SK-N-SH treated with all-trans-retinoic acid at 6 μM for 48 hours (cell line): ENCODE results near the gene LRRC17.

Source experiments
- ATAC-seq: fragments of 200-7000 bp; cut with Tn5 transposase; 3 replicates; pipeline ENCODE4 v1.9.1; 2020; ENCODE audit warnings: mild to moderate bottlenecking, moderate library complexity
- ARNTL ChIP-seq: fragments of 450-650 bp; formaldehyde crosslinking; IDR thresholded peaks from 2 replicates; pipeline ENCODE4 v1.5.0; 2020; ENCODE audit warnings: low read depth, mild to moderate bottlenecking, moderate library complexity, borderline replicate concordance
- BACH2 ChIP-seq: fragments of 250-450 bp; sonication (Bioruptor Pico); IDR thresholded peaks from 2 replicates; pipeline ENCODE4 v1.9.0; 2021; ENCODE audit warnings: mild to moderate bottlenecking, borderline replicate concordance
- CREB5 ChIP-seq: fragments of 250-450 bp; sonication (Bioruptor Pico); IDR thresholded peaks from 2 replicates; pipeline ENCODE4 v1.5.1; 2020; ENCODE audit warnings: low read depth, mild to moderate bottlenecking, moderate library complexity
- CSDC2 ChIP-seq: fragments of 250-450 bp; sonication (Bioruptor Pico); IDR thresholded peaks from 2 replicates; pipeline ENCODE4 v1.5.0; 2020; ENCODE audit warnings: mild to moderate bottlenecking, moderate library complexity
- CSRNP3 ChIP-seq: fragments of 250-450 bp; sonication (Bioruptor Pico); IDR thresholded peaks from 2 replicates; pipeline ENCODE4 v1.5.1; 2021; ENCODE audit warnings: mild to moderate bottlenecking, moderate library complexity
- ESRRG ChIP-seq: fragments of 250-450 bp; sonication (Bioruptor Pico); IDR thresholded peaks from 2 replicates; pipeline ENCODE4 v1.6.1; 2021; ENCODE audit warnings: mild to moderate bottlenecking
- ISL1 ChIP-seq: fragments of 250-450 bp; sonication (Bioruptor Pico); IDR thresholded peaks from 2 replicates; pipeline ENCODE4 v2.1.2; 2022; ENCODE audit warnings: mild to moderate bottlenecking, moderate library complexity
- OSR1 ChIP-seq: fragments of 250-450 bp; sonication (Bioruptor Pico); IDR thresholded peaks from 2 replicates; pipeline ENCODE4 v1.8.0; 2022; ENCODE audit warnings: moderate library complexity, mild to moderate bottlenecking, inconsistent platforms
- PATZ1 ChIP-seq: fragments of 250-450 bp; sonication (Bioruptor Pico); IDR thresholded peaks from 2 replicates; pipeline ENCODE4 v1.8.0; 2020; ENCODE audit warnings: mild to moderate bottlenecking, moderate library complexity, borderline replicate concordance
- POU6F1 ChIP-seq: fragments of 250-450 bp; sonication (Bioruptor Pico); IDR thresholded peaks from 2 replicates; pipeline ENCODE4 v1.8.0; 2021; ENCODE audit warnings: low read depth, mild to moderate bottlenecking, moderate library complexity, borderline replicate concordance
- PPARA ChIP-seq: fragments of 250-450 bp; sonication (Bioruptor Pico); IDR thresholded peaks from 2 replicates; pipeline ENCODE4 v1.5.0; 2020; ENCODE audit warnings: mild to moderate bottlenecking, borderline replicate concordance
- SNAI2 ChIP-seq: fragments of 250-450 bp; sonication (Bioruptor Pico); IDR thresholded peaks from 2 replicates; pipeline ENCODE4 v1.5.0; 2020; ENCODE audit warnings: mild to moderate bottlenecking, moderate library complexity
- TCF4 ChIP-seq: fragments of 250-450 bp; sonication (Bioruptor Pico); IDR thresholded peaks from 2 replicates; pipeline ENCODE4 v1.8.0; 2021; ENCODE audit warnings: mild to moderate bottlenecking, moderate library complexity, borderline replicate concordance
- TOX ChIP-seq: fragments of 250-450 bp; sonication (Bioruptor Pico); IDR thresholded peaks from 2 replicates; pipeline ENCODE4 v1.8.0; 2021; ENCODE audit warnings: mild to moderate bottlenecking, moderate library complexity, borderline replicate concordance
- TSHZ2 ChIP-seq: fragments of 250-450 bp; sonication (Bioruptor Pico); IDR thresholded peaks from 2 replicates; pipeline ENCODE4 v1.5.0; 2020; ENCODE audit warnings: mild to moderate bottlenecking, moderate library complexity
- ZC3H10 ChIP-seq: fragments of 250-450 bp; sonication (Bioruptor Pico); IDR thresholded peaks from 2 replicates; pipeline ENCODE4 v1.5.1; 2021; ENCODE audit warnings: mild to moderate bottlenecking, moderate library complexity
- ZFP3 ChIP-seq: fragments of 250-450 bp; sonication (Bioruptor Pico); IDR thresholded peaks from 2 replicates; pipeline ENCODE4 v1.5.0; 2020; ENCODE audit warnings: mild to moderate bottlenecking, moderate library complexity
- ZFP30 ChIP-seq: fragments of 450-650 bp; formaldehyde crosslinking; IDR thresholded peaks from 2 replicates; pipeline ENCODE4 v1.5.0; 2022; ENCODE audit warnings: mild to moderate bottlenecking, moderate library complexity
- ZNF565 ChIP-seq: fragments of 450-650 bp; formaldehyde crosslinking; conservative IDR thresholded peaks from 2 replicates; pipeline ENCODE4 v1.5.0; 2020; ENCODE audit warnings: low read depth, mild to moderate bottlenecking, moderate library complexity
- ZNF70 ChIP-seq: fragments of 450-650 bp; formaldehyde crosslinking; IDR thresholded peaks from 2 replicates; pipeline ENCODE4 v1.5.0; 2020; ENCODE audit warnings: mild to moderate bottlenecking, moderate library complexity
- ZNF8 ChIP-seq: fragments of 450-650 bp; formaldehyde crosslinking; IDR thresholded peaks from 2 replicates; pipeline ENCODE4 v1.5.0; 2020; ENCODE audit warnings: mild to moderate bottlenecking, moderate library complexity

Gene LRRC17

GRCh38 chr7:102944241-102944640, 31.4 kb downstream of the LRRC17 start:
- TF ChIP-seq BACH2 (CRISPR knock-in tag) (no peak), ZNF565 (CRISPR knock-in tag) (no peak), ARNTL (CRISPR knock-in tag) (no peak), ZNF70 (CRISPR knock-in tag) (no peak), ZC3H10 (CRISPR knock-in tag) (no peak), ZNF8 (CRISPR knock-in tag) (no peak), TSHZ2 (no peak), CREB5 (CRISPR knock-in tag) (no peak), PPARA (no peak), TCF4 (CRISPR knock-in tag) (no peak), CSDC2 (CRISPR knock-in tag) (no peak), CSRNP3 (CRISPR knock-in tag) (no peak), TOX (no peak), ZFP30 (CRISPR knock-in tag) (no peak), ISL1 (CRISPR knock-in tag) (no peak), ZFP3 (CRISPR knock-in tag) (no peak)
- no peak for ATAC-seq

- no peak for ATAC-seq
Observed at GRCh38 chr7:102951839-102952238, 39.0 kb downstream of the LRRC17 start.

More at GRCh38 chr7:102951839-102952238, 39.0 kb downstream of the LRRC17 start:
- TF ChIP-seq POU6F1 (CRISPR knock-in tag) (no peak), ZNF70 (CRISPR knock-in tag) (no peak), ESRRG (CRISPR knock-in tag) (no peak), ARNTL (CRISPR knock-in tag) (no peak), ZC3H10 (CRISPR knock-in tag) (no peak), PPARA (no peak), TOX (no peak), OSR1 (no peak), CSRNP3 (CRISPR knock-in tag) (no peak), TCF4 (CRISPR knock-in tag) (no peak), ISL1 (CRISPR knock-in tag) (no peak), SNAI2 (CRISPR knock-in tag) (no peak), CSDC2 (CRISPR knock-in tag) (no peak), BACH2 (CRISPR knock-in tag) (no peak), PATZ1 (CRISPR knock-in tag) (no peak)
- TF ChIP-seq, all 23 proteins: peak for 0
